Measurements from ENCODE around the gene TMEM147.

The TMEM147 gene

GRCh38 chr19:35549174-35549788 is 3.9 kb downstream of the TMEM147 start:
- peak; percentile 25 to 38 for DNase-seq

DNA sequence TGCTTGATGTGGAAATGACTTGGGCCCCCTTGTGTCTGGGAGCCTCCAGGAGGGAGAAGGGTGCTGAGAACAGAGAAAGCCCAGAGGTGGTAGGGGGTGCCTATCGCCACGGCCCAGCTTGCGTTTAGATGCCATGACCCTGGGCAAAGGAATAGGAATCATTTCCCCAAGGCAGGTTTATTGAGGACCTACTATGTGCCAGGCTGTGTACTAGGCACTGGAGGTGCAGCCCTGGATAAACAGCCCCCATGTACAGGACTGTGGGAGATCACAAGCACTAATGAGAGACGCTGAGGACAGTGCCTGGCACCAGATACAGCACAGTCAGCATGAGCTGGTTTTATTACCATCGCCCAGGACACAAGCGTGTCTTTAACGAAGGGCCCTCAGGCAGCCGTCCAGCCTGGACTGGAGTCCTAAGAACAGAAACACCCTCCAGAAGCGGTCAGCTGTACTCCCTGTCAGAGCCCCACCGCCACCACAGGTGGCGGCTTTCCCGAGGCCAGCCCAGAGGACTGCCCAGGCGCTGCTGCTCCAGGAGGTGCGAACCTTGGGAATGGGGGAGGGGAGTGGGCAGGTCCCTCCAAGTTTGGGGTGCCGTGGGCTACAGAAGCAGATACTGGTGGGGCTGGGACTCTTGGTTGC is 4.6 kb downstream of the TMEM147 start:
- DNase-seq: no peak

- no peak for DNase-seq
These were observed 5.8 kb downstream of the TMEM147 start for GRCh38 chr19:35551091-35551810.

DNA sequence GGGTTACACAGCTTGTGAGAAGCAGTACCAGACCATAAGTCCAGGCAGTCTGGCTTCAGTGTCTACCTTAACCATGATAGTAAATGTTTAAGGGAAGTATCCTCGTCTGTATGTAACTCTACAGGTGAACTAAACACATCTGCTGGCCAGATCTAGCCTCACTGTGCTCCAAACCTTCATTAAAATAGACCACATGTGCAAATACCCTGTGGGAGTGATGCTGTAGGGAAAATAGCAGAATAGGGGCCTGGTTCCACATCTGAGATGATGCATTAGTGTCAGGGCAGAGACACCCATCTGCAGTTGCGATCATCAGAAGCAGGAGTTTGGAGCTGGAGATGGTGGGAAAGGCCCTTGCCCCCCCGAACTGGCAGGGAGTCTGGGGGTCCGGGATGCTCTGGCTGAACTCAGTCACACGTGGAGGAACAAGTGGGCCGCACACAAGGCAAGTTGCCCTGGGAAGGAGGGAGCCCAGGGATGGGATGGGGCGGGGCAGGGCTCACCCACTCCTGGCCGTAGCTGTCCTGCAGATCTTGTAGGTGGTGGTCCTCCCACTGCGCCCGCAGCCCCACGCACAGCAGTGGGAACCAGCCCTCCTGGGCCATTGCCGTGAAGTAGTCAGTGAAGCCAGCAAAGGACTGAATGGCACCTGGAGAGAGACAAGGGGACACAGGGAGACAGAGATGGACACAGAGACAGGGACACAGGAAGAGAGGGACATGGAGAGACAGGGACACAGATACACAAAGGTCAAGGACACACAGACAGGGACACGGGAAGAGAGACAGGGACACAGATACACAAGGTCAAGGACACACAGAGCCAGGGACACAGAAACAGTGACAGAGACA is 7.3 kb downstream of the TMEM147 start:
- no peak for DNase-seq

DNA sequence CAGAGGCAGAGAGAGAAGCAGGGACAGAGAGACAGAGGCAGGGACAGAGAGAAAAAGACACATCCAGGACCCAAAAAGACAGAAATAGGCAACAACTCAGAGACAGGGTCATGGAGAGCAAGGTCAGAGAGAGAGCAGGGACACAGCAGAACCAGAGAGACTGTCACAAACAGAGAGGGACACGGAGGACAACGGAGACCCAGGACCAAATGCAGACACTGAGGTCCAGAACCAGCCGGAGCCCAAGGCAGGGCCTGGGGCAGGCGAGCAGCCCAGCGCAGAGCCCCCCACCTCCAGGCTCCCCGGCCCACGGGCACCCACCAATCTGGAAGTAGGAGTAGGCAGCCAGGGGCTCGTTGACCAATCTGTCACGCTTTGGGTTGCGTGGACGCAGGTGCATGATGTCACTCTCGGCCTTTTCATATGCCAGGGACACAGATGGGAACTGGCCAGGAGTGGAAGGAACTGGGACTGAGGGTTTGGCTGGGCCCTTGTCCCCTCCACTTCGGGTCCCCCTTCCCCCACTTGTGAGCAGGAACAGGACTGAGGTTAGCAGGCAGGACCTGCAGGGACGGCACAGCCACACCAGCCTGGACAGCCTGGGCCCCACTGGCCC is 8.1 kb downstream of the TMEM147 start:
- DNase-seq: no peak

- DNase-seq: no peak
These were observed 8.7 kb downstream of the TMEM147 start for GRCh38 chr19:35554076-35554475.

GRCh38 chr19:35555301-35556005 is 10.0 kb downstream of the TMEM147 start:
- no peak for DNase-seq

DNA sequence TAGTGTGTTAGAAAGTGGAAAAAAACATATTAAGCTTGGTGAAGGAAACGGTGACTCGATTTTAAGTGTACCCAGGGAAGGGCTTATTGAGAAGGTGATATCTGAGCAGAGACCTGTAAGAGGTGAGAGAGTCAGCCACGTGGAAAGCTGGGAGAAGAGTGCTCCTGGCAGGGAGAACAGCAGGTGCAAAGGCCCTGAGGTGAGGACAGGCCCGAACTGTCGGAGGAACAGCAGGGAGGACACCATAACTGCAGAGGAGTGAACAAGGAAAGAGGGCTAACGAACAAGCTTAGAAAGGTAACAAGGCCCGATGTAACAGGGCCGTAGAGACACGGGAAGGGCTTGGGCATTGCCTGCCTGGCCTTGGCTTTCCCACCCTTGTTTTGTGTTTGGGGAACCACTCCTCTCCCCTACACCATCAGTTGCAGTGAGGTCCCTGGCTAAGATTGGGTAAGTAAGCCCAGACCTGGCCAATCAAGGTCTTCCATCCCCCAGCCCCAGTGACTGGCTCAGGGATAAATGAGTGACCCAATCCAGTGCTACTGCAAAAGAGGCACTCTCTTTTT is 10.7 kb downstream of the TMEM147 start:
- DNase-seq: no peak

DNA sequence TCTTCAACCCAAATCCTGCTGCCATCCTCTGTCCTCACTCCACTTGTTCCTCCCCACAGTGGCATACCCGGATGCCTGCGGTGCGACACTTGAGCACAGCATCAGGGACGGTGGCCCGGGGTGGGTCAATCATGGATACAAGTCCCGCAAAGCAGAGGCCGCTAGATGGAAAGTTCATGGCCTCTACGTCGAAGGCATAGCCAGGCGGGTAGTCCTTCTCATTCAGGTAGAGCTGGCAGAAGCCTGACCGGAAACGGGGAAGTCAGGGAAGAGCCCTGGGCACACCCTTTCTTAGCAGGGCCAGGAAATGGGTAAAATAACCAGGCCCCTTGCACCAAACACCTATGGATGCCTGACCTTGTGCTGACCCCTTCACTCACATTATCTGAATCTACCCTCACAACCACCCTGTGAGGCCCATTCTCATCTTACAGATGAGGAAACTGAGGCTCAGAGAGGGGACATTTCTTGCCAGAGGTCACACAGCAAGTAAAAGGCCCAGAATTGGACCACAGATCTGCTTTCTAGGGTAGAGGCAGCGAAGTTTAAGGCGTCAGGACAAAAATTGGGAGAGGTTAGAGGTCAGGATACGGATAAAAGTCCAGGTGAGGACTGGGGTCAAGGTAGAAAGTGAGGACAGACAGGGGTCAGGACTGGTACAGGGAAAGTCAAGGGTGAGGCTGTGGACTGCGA is 11.6 kb downstream of the TMEM147 start:
- no peak for DNase-seq

GRCh38 chr19:35557539-35558399 is 12.3 kb downstream of the TMEM147 start:
- DNase-seq: peak; percentile 39 to 47

GRCh38 chr19:35558400-35559280 is 13.2 kb downstream of the TMEM147 start:
- DNase-seq: no peak

DNA sequence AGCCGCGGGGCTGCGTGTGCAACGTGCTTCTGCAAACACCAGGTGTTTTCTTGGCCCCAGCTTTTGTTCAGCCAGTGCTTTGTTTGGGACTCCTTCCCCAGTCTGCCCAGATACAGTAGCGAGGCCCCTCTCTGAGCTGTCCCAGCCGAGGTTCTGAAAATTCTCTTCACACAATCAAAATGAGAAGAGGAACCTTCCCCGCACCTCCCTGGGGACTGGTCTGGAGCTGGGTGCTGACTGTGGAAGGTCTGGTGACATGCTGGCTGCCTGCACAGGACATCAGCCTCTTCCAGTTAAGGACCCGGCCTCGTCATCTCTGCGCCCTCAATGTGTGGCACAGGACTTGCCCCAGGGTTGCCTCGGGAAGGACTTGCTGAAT is 13.8 kb downstream of the TMEM147 start:
- DNase-seq: no peak

DNA sequence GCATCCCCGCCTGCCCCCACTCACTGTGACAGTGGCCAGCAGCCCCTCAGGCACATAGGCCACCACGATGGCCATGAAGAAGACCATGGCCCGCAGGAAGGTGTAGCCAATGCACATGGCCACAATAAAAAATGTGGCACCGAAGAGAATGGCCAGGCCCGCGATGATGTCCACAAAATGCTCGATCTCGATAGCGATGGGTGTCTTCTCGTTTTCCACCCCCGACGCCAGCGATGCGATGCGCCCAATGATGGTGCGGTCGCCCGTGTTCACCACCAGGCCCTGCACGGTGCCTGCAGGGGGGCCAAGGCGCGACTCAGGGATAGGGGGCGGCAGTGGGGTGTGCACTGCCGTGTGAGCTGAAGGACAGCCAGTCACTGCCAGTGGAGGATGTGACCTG is 14.4 kb downstream of the TMEM147 start:
- no peak for DNase-seq

DNA sequence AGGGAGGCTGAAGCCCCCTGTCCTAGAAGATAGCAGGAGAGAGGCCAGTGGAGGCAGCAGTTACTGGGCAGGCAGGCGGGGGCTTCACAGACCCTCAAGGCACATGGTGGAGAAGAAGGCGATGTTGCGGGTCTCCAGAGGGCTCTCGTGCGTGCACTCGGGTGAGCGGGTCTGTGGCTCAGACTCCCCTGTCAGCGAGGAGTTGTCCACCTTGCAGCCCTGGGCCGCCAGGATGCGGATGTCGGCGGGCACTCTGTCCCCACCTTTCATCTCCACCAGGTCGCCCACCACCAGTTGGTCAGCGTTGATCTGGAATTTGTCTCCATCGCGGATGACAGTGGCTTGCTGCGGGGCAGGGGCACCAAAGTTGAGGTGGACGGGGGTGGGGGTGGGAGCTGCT is 14.8 kb downstream of the TMEM147 start:
- DNase-seq: no peak

DNA sequence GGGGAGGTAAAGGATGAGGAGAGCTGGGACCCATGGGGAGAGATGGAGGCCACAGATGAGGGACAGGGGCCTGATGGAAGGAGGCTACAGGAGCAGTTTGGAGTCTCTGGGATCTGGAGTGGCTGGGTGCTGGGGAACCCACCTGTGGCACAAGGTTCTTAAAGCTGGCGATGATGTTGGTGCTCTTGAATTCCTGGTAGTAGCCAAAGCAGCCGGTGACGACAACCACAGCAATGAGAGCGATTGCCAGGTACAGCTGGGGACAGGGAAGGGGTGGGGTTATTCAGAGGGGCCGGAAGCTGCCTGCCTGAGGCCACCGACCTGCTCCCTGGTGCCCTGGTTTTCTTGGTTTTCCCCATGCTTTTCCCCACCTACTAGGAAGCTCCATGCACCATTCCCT is 15.3 kb downstream of the TMEM147 start:
- no peak for DNase-seq

DNA sequence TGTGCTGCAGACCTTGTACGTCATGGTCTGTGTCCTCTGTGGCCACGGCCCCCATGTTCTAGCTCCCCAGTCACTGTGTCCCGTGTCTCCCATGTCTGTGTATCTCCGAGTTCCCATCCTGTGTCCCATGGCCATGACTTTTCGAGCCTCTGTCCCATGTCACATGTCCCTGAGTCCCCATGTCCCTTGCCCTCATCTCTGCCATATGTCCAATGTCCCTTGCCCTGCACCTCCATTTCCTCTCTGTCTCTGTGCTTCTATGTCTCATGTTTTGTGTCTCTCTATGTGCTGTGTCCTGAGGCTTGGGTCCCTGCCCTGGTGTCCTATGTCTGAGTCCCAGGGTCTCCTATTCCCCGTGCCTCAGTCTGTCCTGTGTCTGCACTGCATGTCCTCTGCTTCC is 16.0 kb downstream of the TMEM147 start:
- DNase-seq: no peak

- DNase-seq: no peak
These were observed 16.9 kb downstream of the TMEM147 start for GRCh38 chr19:35562336-35562735.

DNA sequence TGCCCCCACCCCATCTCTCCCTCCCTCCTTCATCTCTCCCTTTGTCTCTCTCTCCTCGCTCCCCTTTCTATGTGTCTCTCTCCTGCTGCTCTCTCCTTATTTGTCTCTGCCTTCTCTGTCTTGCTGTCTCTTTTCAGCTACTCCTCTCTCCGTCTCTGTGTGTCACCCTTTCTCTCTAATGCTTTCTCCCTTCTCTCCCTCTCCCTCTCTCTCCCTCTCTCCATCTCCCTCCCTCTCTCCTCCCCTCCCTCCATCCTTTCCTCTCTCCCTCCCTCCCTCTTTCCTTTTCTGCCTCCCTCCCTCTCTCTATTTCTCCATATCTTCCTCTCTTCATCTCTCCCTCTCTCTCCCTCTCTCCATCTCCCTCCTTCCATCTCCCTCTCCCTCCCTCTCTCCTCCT is 17.4 kb downstream of the TMEM147 start:
- no peak for DNase-seq

GRCh38 chr19:35563207-35563829 is 17.9 kb downstream of the TMEM147 start, which contains the start of gene ATP4A:
Gene ATP4A, minus strand, starts transcription at chr19:35563658. Its CDS starts 29 bp downstream, at chr19:35563629.
- DNase-seq: no peak

All from activated CD4-positive, alpha-beta T cell treated with anti-CD3 and anti-CD28 coated beads, Interleukin-2, amount 50 U/mL, for 4 hours (primary cell).